Stimulated activated effector memory CD8-positive, alpha-beta T cell treated with anti-CD3 and anti-CD28 coated beads, Interleukin-12 subunit alpha, Interleukin-12 subunit beta, amount 100 ng/mL, for 72 hours (primary cell): ENCODE results near the gene EFTUD2.
A peak's percentile ranks its signal among the peaks of the same experiment; 100 is the strongest.

ENCODE experiments used
- ATAC-seq: fragments of 150-1000 bp; cut with Tn5 transposase; 2 replicates; pipeline ENCODE4 v1.10.0; 2021
- DNase-seq, 2 donors: peaks; one replicate each; pipeline ENCODE4 v3.0.0; 2021 to 2022; ENCODE audit warnings: low spot score in 2 of 2
- H3K27ac Mint-ChIP-seq: one replicate; pipeline ENCODE4 v1.8.0; 2022; ENCODE audit warnings: mild to moderate bottlenecking, mixed read lengths
- H3K36me3 Mint-ChIP-seq: one replicate; pipeline ENCODE4 v1.8.0; 2022; ENCODE audit warnings: mild to moderate bottlenecking, mixed read lengths
- H3K4me1 Mint-ChIP-seq: one replicate; pipeline ENCODE4 v1.8.0; 2022; ENCODE audit warnings: mixed read lengths
- H3K4me3 Mint-ChIP-seq: one replicate; pipeline ENCODE4 v1.8.0; 2022; ENCODE audit warnings: mild to moderate bottlenecking, mixed read lengths
- H3K9me3 Mint-ChIP-seq: one replicate; pipeline ENCODE4 v1.8.0; 2022; ENCODE audit warnings: mixed read lengths

Gene EFTUD2

GRCh38 chr17:44906763-44907728 is 7.8 kb upstream of the EFTUD2 start:
- H3K36me3 Mint-ChIP-seq: no peaks in the 10 kb centered on the region

GRCh38 chr17:44906010-44906646 is 6.9 kb upstream of the EFTUD2 start:
- H3K36me3 Mint-ChIP-seq: no peaks in the 10 kb centered on the region
- peak overlapping the region; percentile 81 for H3K27ac Mint-ChIP-seq
- DNase-seq (no peak), ATAC-seq (no peak)
- H3K4me1 Mint-ChIP-seq: peaks cover 5% of the 10 kb centered on the region
- no peaks in the 10 kb centered on the region for H3K9me3 Mint-ChIP-seq
- H3K4me3 Mint-ChIP-seq: no peak overlapping the region

More at GRCh38 chr17:44906763-44907728, 7.8 kb upstream of the EFTUD2 start:
- no peak for DNase-seq
- ATAC-seq: no peak
- Mint-ChIP-seq H3K4me1 (peaks cover 10% of the 10 kb centered on the region), H3K9me3 (no peaks in the 10 kb centered on the region), H3K27ac (no peak overlapping the region), H3K4me3 (no peak overlapping the region)

DNA sequence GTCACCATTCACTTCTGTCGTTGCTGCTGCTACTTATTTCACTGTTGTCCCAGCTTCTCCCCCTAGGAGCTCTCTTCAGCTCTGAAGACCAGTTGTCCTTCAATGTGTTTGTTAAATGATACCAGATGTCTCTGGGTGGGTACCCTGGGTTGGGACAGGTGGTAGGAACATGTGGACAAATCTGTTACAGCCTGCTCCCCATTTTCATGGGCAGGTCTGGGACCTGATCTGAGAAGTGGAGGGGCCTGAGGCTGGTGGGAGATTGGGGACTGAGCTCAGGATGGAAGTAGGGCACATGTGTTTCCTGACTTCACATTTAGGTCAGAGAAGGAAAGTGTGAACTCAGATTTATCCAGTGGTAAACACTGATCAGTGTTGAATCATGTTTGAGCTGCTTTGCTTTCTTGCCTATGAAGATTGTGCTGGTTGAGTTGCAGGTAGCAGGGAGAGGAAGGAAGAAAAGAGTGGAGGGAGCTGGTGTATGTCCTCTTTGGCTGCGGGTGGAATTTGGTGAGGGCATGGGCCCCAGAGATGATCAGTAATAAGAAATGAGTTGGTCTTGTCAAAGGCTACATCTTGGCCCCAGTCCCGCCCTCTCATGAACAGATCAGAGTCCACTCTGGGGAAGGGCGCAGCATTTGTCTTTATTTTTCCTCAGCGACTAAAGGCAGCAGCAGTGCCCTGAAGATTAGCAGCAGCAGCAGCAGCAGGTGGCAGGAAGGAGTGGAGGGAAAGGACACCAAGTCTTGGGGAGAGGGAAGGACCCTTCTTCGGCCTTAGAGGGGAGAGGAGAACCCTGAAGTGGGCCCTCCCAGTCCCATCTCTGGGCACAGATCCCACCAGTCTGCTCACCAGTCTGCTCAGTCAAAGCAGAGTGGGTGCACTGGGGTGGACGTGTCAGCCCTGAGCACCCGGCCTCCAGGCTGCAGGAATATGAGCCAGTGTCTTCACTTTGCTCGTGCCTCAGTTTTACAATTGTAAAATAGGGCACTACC is 6.1 kb upstream of the EFTUD2 start:
- Mint-ChIP-seq H3K36me3 (no peaks in the 10 kb centered on the region), H3K4me1 (peaks cover 5% of the 10 kb centered on the region), H3K9me3 (no peaks in the 10 kb centered on the region), H3K4me3 (no peak overlapping the region), H3K27ac (no peak overlapping the region)
- DNase-seq (no peak), ATAC-seq (no peak)

GRCh38 chr17:44904001-44904984 is 5.0 kb upstream of the EFTUD2 start:
- no peak overlapping the region for H3K4me3 Mint-ChIP-seq
- ATAC-seq (no peak), DNase-seq (no peak)
- H3K27ac Mint-ChIP-seq: no peak overlapping the region
- no peaks in the 10 kb centered on the region for H3K9me3 Mint-ChIP-seq
- peaks cover 11% of the 10 kb centered on the region for H3K4me1 Mint-ChIP-seq
- peaks cover 5% of the 10 kb centered on the region for H3K36me3 Mint-ChIP-seq

GRCh38 chr17:44903012-44903685 is 3.9 kb upstream of the EFTUD2 start:
- H3K4me3 Mint-ChIP-seq: no peak overlapping the region
- peaks cover 8% of the 10 kb centered on the region for H3K36me3 Mint-ChIP-seq
- no peaks in the 10 kb centered on the region for H3K9me3 Mint-ChIP-seq
- ATAC-seq: no peak
- no peak for DNase-seq
- peaks cover 18% of the 10 kb centered on the region for H3K4me1 Mint-ChIP-seq
- no peak overlapping the region for H3K27ac Mint-ChIP-seq

- Mint-ChIP-seq H3K4me1 (peaks cover 19% of the 10 kb centered on the region), H3K9me3 (no peaks in the 10 kb centered on the region), H3K36me3 (peaks cover 8% of the 10 kb centered on the region), H3K4me3 (no peak overlapping the region), H3K27ac (no peak overlapping the region)
- DNase-seq (no peak), ATAC-seq (no peak)
Measured at GRCh38 chr17:44902135-44902760, 3.0 kb upstream of the EFTUD2 start.

DNA sequence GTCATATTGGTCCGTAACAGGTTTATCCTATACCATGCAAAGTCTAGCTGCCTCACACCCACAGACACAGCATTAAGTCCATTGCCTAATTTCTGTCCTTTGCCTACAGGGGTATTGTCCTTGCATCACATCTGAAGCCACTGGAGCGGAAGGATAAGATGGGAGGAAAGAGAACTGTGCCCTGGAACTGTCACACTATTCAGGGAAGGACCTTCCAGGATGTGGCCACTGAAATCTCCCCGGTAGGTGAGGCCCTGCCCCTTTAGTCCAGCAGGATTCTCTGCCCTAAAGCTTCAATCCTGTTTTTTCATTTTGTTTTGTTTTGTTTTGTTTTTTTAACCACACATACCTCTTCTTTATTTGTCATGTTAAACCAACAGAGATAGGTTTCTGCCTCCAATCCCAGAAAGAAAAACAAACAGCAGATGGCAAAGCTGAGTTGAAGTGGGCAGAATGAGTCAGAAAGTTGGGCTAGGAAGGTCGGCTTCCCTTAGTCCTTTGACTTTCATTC is 2.2 kb upstream of the EFTUD2 start:
- DNase-seq (no peak), ATAC-seq (no peak)
- Mint-ChIP-seq H3K27ac (no peak overlapping the region), H3K4me1 (peaks cover 18% of the 10 kb centered on the region), H3K9me3 (no peaks in the 10 kb centered on the region), H3K36me3 (peaks cover 11% of the 10 kb centered on the region), H3K4me3 (no peak overlapping the region)

DNA sequence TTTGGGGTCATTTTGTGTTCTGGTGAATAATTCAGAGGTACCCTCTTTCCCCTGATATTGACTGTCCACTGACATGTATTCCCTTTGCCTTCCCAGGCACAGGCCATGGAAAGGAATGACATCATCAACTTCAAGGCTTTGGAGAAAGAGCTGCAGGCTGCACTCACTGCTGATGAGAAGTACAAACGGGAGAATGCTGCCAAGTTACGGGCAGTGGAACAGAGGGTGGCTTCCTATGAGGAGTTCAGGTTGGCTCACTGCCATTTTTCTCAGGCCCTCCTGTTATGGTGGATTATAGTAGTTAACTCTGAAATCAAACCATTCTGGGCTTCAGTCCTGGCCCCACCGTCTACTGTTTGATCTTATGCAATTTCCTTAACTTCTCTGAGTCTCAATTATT is 1.6 kb upstream of the EFTUD2 start:
- ATAC-seq (no peak), DNase-seq (no peak)
- Mint-ChIP-seq H3K9me3 (no peaks in the 10 kb centered on the region), H3K27ac (peak overlapping the region; percentile 100), H3K36me3 (peaks cover 16% of the 10 kb centered on the region), H3K4me3 (peak overlapping the region; percentile 73), H3K4me1 (peaks cover 18% of the 10 kb centered on the region)

GRCh38 chr17:44898768-44899073 is 524 bp downstream of the EFTUD2 start:
- DNase-seq (no peak), ATAC-seq (no peak)
- peaks cover 24% of the 10 kb centered on the region for H3K4me1 Mint-ChIP-seq

GRCh38 chr17:44894642-44895041 is 4.6 kb downstream of the EFTUD2 start:
- no peak for DNase-seq
- Mint-ChIP-seq H3K9me3 (no peaks in the 10 kb centered on the region), H3K4me3 (no peak overlapping the region), H3K36me3 (peaks cover 65% of the 10 kb centered on the region), H3K27ac (no peak overlapping the region), H3K4me1 (peaks cover 21% of the 10 kb centered on the region)
- ATAC-seq: no peak

More at GRCh38 chr17:44898768-44899073, 524 bp downstream of the EFTUD2 start:
- H3K4me3 Mint-ChIP-seq: peak overlapping the region; percentile 73
- H3K9me3 Mint-ChIP-seq: no peaks in the 10 kb centered on the region
- H3K27ac Mint-ChIP-seq: peak overlapping the region; percentile 100
- peaks cover 37% of the 10 kb centered on the region for H3K36me3 Mint-ChIP-seq

DNA sequence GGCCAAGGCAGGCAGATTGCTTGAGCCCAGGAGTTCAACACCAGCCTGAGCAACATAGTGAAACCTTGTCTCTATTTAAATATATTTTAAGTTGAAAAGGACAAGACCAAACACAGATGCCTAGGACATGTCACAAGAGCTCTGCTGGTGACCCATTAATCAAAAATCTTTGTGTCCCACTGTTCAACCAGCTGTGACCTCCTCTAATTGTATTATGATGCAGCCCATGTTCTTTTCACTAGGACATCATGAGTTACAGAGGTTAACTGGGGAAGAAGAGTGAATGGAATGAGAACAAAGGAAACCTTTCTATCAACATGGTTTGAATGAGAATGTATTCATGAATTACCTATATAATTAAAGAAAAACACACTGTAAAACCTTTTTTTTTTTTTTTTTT is 7.0 kb downstream of the EFTUD2 start:
- DNase-seq (no peak), ATAC-seq (no peak)
- peaks cover 10% of the 10 kb centered on the region for H3K4me1 Mint-ChIP-seq
- no peaks in the 10 kb centered on the region for H3K9me3 Mint-ChIP-seq
- no peak overlapping the region for H3K4me3 Mint-ChIP-seq
- H3K27ac Mint-ChIP-seq: no peak overlapping the region
- peaks cover 59% of the 10 kb centered on the region for H3K36me3 Mint-ChIP-seq

DNA sequence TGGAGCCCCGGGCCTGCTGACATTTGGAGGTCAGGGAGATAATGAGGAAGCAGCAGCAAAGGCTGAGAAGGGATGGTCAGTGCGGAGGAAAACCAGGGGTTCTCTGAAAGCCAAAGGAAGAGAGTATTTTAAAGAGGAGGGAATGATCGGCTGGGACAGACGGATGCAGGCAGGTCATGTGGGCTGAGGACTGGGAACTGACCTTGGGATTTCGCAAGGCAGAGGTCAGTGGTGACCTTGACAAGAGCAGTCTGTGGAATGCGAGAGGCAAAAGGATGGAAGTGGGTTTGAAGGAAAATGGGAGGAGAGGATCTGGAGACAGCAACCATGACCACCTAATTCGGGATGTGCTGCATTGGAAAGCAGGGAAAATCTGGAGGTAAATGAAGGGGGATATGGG is 10.2 kb downstream of the EFTUD2 start:
- peaks cover 63% of the 10 kb centered on the region for H3K36me3 Mint-ChIP-seq

More for the DNA sequence above, 10.2 kb downstream of the EFTUD2 start:
- no peak for ATAC-seq
- no peak for DNase-seq
- Mint-ChIP-seq H3K4me3 (no peak overlapping the region), H3K4me1 (no peaks in the 10 kb centered on the region), H3K9me3 (no peaks in the 10 kb centered on the region), H3K27ac (no peak overlapping the region)
